Peyer's patch (tissue), 4 donors: ENCODE data around the gene RNF17.

ENCODE experiments used
- CTCF ChIP-seq, 6 experiments: fragments of 450-650 bp in 4 of 6; fragments of 200-600 bp in 2 of 6; sonication (generic) in 1 of 6; IDR thresholded peaks; one replicate each; pipeline ENCODE4 v1.5.1; 2017 to 2019; ENCODE audit warnings: antibody characterized with exemption in 6 of 6, mild to moderate bottlenecking in 3 of 6, moderate library complexity in 1 of 6
- POLR2A ChIP-seq, 2 donors: fragments of 450-650 bp; IDR thresholded peaks; one replicate each; pipeline ENCODE4 v1.5.1; 2017; ENCODE audit warnings: antibody characterized with exemption in 2 of 2, mild to moderate bottlenecking in 2 of 2, moderate library complexity in 2 of 2

GRCh38 chr13:24822640-24823039 is 58.7 kb downstream of the RNF17 start:
- no peak for TF ChIP-seq CTCF (IDR thresholded peaks at IDR 0.05)
- TF ChIP-seq POLR2A (IDR thresholded peaks at IDR 0.05), result no peak
